Limb (tissue), 2 donors: ENCODE data around the gene CEL.

ENCODE experiments used
- DNase-seq, 2 donors: peaks; one replicate each; pipeline ENCODE4 v3.0.0-alpha.2; 2016; ENCODE audit errors: extremely low spot score in 2 of 2

Gene CEL

GRCh38 chr9:133083688-133084087, 21.9 kb downstream of the CEL start:
- peak in 1 of 2 donors; percentile 15 for DNase-seq

- peak in 1 of 2 donors; percentile 4 for DNase-seq
Observed at GRCh38 chr9:133086212-133086860, 24.6 kb downstream of the CEL start.

- DNase-seq: peak in 1 of 2 donors; percentile 14
Observed at GRCh38 chr9:133086894-133087293, 25.1 kb downstream of the CEL start.

- peak in 1 of 2 donors; percentile 20 for DNase-seq
Observed at GRCh38 chr9:133087429-133088145, 25.8 kb downstream of the CEL start.

- peak in 1 of 2 donors; percentile 11 for DNase-seq
Observed at GRCh38 chr9:133088146-133088750, 26.5 kb downstream of the CEL start.

- DNase-seq: peak in 1 of 2 donors; percentile 7
Observed at GRCh38 chr9:133088756-133089155, 27.0 kb downstream of the CEL start.

GRCh38 chr9:133089271-133089671, 27.5 kb downstream of the CEL start:
- DNase-seq: peak in 1 of 2 donors; percentile 28

- peak in 1 of 2 donors; percentile 16 for DNase-seq
Observed at GRCh38 chr9:133090187-133090586, 28.4 kb downstream of the CEL start.

GRCh38 chr9:133090752-133091385, 29.1 kb downstream of the CEL start:
- peak in 1 of 2 donors; percentile 8 for DNase-seq

- DNase-seq: peak in 1 of 2 donors; percentile 12
Observed at GRCh38 chr9:133094351-133094750, 32.6 kb downstream of the CEL start.

- peak in 1 of 2 donors; percentile 6 for DNase-seq
Observed at GRCh38 chr9:133094842-133095393, 33.1 kb downstream of the CEL start.

- no peak for DNase-seq
Observed at GRCh38 chr9:133098104-133098754, 36.4 kb downstream of the CEL start.

GRCh38 chr9:133098871-133099270, 37.1 kb downstream of the CEL start:
- peak in 1 of 2 donors; percentile 15 for DNase-seq

GRCh38 chr9:133099726-133100505, 38.1 kb downstream of the CEL start:
- peak in 1 of 2 donors; percentile 21 for DNase-seq

- peak in 1 of 2 donors; percentile 17 for DNase-seq
Observed at GRCh38 chr9:133100506-133101355, 39.0 kb downstream of the CEL start.

GRCh38 chr9:133101356-133102189, 39.8 kb downstream of the CEL start:
- peak in 1 of 2 donors; percentile 18 for DNase-seq

GRCh38 chr9:133102190-133103021, 40.6 kb downstream of the CEL start:
- DNase-seq: peak in 1 of 2 donors; percentile 22
